NCI-H1105 treated with DMSO at 0.1 percent for 48 hours (cell line): ENCODE measurements around the gene CTBP1.
"Not testable (repeated sequence)": the region's sequence is repeated elsewhere in the genome, so short reads cannot be mapped to it uniquely, and the experiment has no call there.

ENCODE experiments used
- DNase-seq: peaks from one replicate; lab custom pipeline; 2025; lab: John Stamatoyannopoulos, UW

CTBP1 gene

GRCh38 chr4:1237981-1238675, 10.8 kb downstream of the CTBP1 start:
- no peak for DNase-seq

- not testable (repeated sequence) for DNase-seq
Measured at GRCh38 chr4:1237261-1237660, 11.7 kb downstream of the CTBP1 start.

GRCh38 chr4:1236836-1237235, 12.1 kb downstream of the CTBP1 start:
- not testable (repeated sequence) for DNase-seq

- DNase-seq = no peak
Measured at GRCh38 chr4:1236103-1236641, 12.8 kb downstream of the CTBP1 start.

- no peak for DNase-seq
Measured at GRCh38 chr4:1235381-1236102, 13.4 kb downstream of the CTBP1 start.

GRCh38 chr4:1234811-1235292, 14.1 kb downstream of the CTBP1 start:
- DNase-seq = no peak

- no peak for DNase-seq
Measured at GRCh38 chr4:1234309-1234695, 14.6 kb downstream of the CTBP1 start.

- no peak for DNase-seq
Measured at GRCh38 chr4:1233641-1234308, 15.2 kb downstream of the CTBP1 start.

GRCh38 chr4:1232661-1233621, 16.0 kb downstream of the CTBP1 start:
- no peak for DNase-seq

- DNase-seq = no peak
Measured at GRCh38 chr4:1231637-1232360, 17.1 kb downstream of the CTBP1 start.

GRCh38 chr4:1230971-1231636, 17.8 kb downstream of the CTBP1 start:
- no peak for DNase-seq

GRCh38 chr4:1230316-1230715, 18.6 kb downstream of the CTBP1 start:
- no peak for DNase-seq

GRCh38 chr4:1229117-1229849, 19.6 kb downstream of the CTBP1 start:
- no peak for DNase-seq

- DNase-seq = no peak
Measured at GRCh38 chr4:1227816-1228215, 21.1 kb downstream of the CTBP1 start.

GRCh38 chr4:1226598-1226997, 22.3 kb downstream of the CTBP1 start:
- DNase-seq = no peak

- DNase-seq = no peak
Measured at GRCh38 chr4:1226144-1226481, 22.8 kb downstream of the CTBP1 start.

- DNase-seq = no peak
Measured at GRCh38 chr4:1225272-1226143, 23.4 kb downstream of the CTBP1 start.
